ENCODE measurements around the gene CLEC4A.
"Not testable (repeated sequence)": the region's sequence is repeated elsewhere in the genome, so short reads cannot be mapped to it uniquely, and the experiment has no call there.

CLEC4A gene

DNA sequence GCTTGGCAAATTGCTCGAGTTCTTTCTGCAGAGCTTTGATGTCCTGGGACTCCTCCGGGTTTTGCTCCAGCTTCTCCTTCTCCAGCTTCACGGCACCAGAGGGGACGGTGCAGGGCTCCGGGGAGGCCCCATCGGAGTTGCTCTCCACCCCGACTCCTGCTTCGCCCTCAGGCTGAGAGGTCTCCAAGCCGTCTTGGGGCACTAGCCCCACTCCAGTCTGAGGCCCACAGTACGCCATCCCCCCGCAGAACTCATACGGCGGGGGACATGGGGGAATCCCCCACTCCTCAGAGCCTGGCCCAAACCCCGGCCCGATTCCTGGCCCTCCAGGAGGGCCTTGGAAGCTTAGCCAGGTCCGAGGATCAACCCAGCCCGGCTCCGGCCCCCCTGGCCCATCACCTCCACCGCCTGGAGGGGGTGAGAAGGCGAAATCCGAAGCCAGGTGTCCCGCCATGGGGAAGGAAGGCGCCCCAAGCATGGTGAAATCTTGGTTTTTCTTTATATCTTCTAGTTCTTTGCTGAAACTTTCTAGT, 11.0 kb downstream of the CLEC4A start:
- not testable (repeated sequence) for H3K27me3 ChIP-seq (ENCODE audit: low read depth, low read length); H3K27ac ChIP-seq (ENCODE audit: low read length); H3K4me3 ChIP-seq (ENCODE audit: low read depth in 1 of 2, low read length in 2 of 2); H3K9me3 ChIP-seq (ENCODE audit: control insufficient read depth in 1 of 2, low read length in 2 of 2); H3K4me1 ChIP-seq (ENCODE audit: control insufficient read depth in 1 of 2, insufficient read depth in 2 of 2, low read length in 2 of 2)
- H3K36me3 ChIP-seq (ENCODE audit: control insufficient read depth in 1 of 2, insufficient read depth in 2 of 2, low read length in 2 of 2), result peaks cover 0 to 12% of the 10 kb centered on the region in 2 donors

DNA sequence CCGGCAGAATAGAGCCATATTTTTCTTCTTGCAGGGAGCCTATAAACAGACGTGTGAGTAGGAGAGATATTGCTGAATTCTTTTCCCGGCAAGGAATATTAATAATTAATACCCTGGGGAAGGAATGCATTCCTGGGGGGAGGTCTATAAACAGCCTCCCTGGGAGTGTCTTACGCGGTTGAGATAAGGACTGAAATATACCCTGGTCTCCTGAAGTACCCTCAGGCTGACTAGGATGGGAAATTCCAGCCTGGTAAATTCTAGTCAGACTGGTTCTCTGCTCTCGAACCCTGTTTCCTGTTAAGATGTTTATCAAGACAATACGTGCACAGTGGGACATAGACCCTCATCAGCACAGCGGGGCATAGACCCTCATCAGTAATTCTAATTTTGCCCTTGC, 18.2 kb downstream of the CLEC4A start:
- not testable (repeated sequence) for H3K27ac ChIP-seq (ENCODE audit: low read length); H3K4me3 ChIP-seq (ENCODE audit: low read depth in 1 of 2, low read length in 2 of 2); H3K4me1 ChIP-seq (ENCODE audit: control insufficient read depth in 1 of 2, insufficient read depth in 2 of 2, low read length in 2 of 2); H3K36me3 ChIP-seq (ENCODE audit: control insufficient read depth in 1 of 2, insufficient read depth in 2 of 2, low read length in 2 of 2); H3K27me3 ChIP-seq (ENCODE audit: low read depth, low read length); H3K9me3 ChIP-seq (ENCODE audit: control insufficient read depth in 1 of 2, low read length in 2 of 2)

DNA sequence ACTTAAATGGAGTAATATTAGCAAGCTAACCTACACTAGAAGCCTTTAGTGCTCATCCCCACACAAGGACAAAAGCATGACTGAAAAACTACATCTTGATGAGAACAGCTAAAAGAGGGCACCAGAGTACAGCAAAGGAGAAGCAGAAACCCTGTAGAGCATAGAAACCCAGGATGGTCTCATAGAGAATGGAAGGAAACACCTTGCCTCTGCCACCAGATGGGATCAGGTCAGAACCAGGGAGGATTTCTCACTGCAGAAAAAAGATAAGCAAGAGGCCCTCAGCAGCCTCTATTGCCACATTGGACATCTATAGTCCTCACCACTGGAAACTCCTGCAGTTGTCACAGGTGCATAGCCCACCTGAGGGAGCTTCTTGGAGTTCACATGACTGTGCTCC, 19.8 kb downstream of the CLEC4A start:
- no peaks in the 10 kb centered on the region for H3K9me3 ChIP-seq (ENCODE audit: control insufficient read depth in 1 of 2, low read length in 2 of 2)
- H3K27me3 ChIP-seq (ENCODE audit: low read depth, low read length), result no peaks in the 10 kb centered on the region
- H3K4me1 ChIP-seq (ENCODE audit: control insufficient read depth in 1 of 2, insufficient read depth in 2 of 2, low read length in 2 of 2), result peaks cover 0 to 5% of the 10 kb centered on the region in 2 donors
- H3K36me3 ChIP-seq (ENCODE audit: control insufficient read depth in 1 of 2, insufficient read depth in 2 of 2, low read length in 2 of 2), result peaks cover 0 to under 1% of the 10 kb centered on the region in 2 donors
- H3K27ac ChIP-seq (ENCODE audit: low read length), result no peak overlapping the region
- no peak overlapping the region for H3K4me3 ChIP-seq (ENCODE audit: low read depth in 1 of 2, low read length in 2 of 2)

GRCh38 chr12:8145754-8146441, 22.5 kb downstream of the CLEC4A start:
- H3K36me3 ChIP-seq (ENCODE audit: control insufficient read depth in 1 of 2, insufficient read depth in 2 of 2, low read length in 2 of 2), result no peaks in the 10 kb centered on the region
- H3K4me1 ChIP-seq (ENCODE audit: control insufficient read depth in 1 of 2, insufficient read depth in 2 of 2, low read length in 2 of 2), result peaks cover 0 to 5% of the 10 kb centered on the region in 2 donors
- H3K27me3 ChIP-seq (ENCODE audit: low read depth, low read length), result no peaks in the 10 kb centered on the region
- H3K4me3 ChIP-seq (ENCODE audit: low read depth in 1 of 2, low read length in 2 of 2), result peak overlapping the region; percentile 30 to 44
- H3K27ac ChIP-seq (ENCODE audit: low read length), result no peak overlapping the region
- no peaks in the 10 kb centered on the region for H3K9me3 ChIP-seq (ENCODE audit: control insufficient read depth in 1 of 2, low read length in 2 of 2)

- Histone ChIP-seq H3K27me3 (ENCODE audit: low read depth, low read length) (no peaks in the 10 kb centered on the region), H3K9me3 (ENCODE audit: control insufficient read depth in 1 of 2, low read length in 2 of 2) (no peaks in the 10 kb centered on the region), H3K4me3 (ENCODE audit: low read depth in 1 of 2, low read length in 2 of 2) (peak overlapping the region; percentile 30 to 44), H3K4me1 (ENCODE audit: control insufficient read depth in 1 of 2, insufficient read depth in 2 of 2, low read length in 2 of 2) (peaks cover 0 to 5% of the 10 kb centered on the region in 2 donors), H3K27ac (ENCODE audit: low read length) (no peak overlapping the region), H3K36me3 (ENCODE audit: control insufficient read depth in 1 of 2, insufficient read depth in 2 of 2, low read length in 2 of 2) (no peaks in the 10 kb centered on the region)
These were observed 23.0 kb downstream of the CLEC4A start for GRCh38 chr12:8146442-8146771.

DNA sequence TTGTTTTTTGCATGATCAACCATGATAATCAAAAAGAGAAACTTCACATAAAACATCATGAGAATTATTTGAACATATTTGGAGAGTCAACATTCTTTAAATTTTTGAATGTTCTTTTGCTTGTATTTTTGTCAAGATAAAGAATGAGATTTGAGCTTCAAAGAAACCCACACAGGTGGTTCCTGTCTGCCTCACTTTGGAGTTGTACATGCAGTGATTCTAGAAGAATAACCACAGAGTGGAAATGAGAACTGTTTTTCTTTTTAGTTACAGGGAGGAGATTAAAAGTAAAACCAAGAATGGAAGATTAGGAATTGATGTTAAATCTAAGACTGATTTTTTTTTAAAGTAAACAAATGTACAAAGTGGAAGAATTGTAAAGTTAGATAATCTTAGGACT, 31.1 kb downstream of the CLEC4A start:
- H3K4me1 ChIP-seq (ENCODE audit: control insufficient read depth in 1 of 2, insufficient read depth in 2 of 2, low read length in 2 of 2), result no peaks in the 10 kb centered on the region
- no peak overlapping the region for H3K4me3 ChIP-seq (ENCODE audit: low read depth in 1 of 2, low read length in 2 of 2)
- H3K27me3 ChIP-seq (ENCODE audit: low read depth, low read length), result no peaks in the 10 kb centered on the region
- no peaks in the 10 kb centered on the region for H3K36me3 ChIP-seq (ENCODE audit: control insufficient read depth in 1 of 2, insufficient read depth in 2 of 2, low read length in 2 of 2)
- H3K27ac ChIP-seq (ENCODE audit: low read length), result no peak overlapping the region
- H3K9me3 ChIP-seq (ENCODE audit: control insufficient read depth in 1 of 2, low read length in 2 of 2), result no peaks in the 10 kb centered on the region

GRCh38 chr12:8156416-8156815, 33.0 kb downstream of the CLEC4A start:
- Histone ChIP-seq H3K27ac (ENCODE audit: low read length) (no peak overlapping the region), H3K4me3 (ENCODE audit: low read depth in 1 of 2, low read length in 2 of 2) (no peak overlapping the region), H3K9me3 (ENCODE audit: control insufficient read depth in 1 of 2, low read length in 2 of 2) (no peaks in the 10 kb centered on the region), H3K27me3 (ENCODE audit: low read depth, low read length) (no peaks in the 10 kb centered on the region), H3K36me3 (ENCODE audit: control insufficient read depth in 1 of 2, insufficient read depth in 2 of 2, low read length in 2 of 2) (no peaks in the 10 kb centered on the region), H3K4me1 (ENCODE audit: control insufficient read depth in 1 of 2, insufficient read depth in 2 of 2, low read length in 2 of 2) (no peaks in the 10 kb centered on the region)

GRCh38 chr12:8156845-8157244, 33.4 kb downstream of the CLEC4A start, which contains the start of gene ZNF705A:
Gene ZNF705A, plus strand, starts transcription at chr12:8157015. Its CDS starts 15,611 bp downstream, at chr12:8172626.
- H3K27ac ChIP-seq (ENCODE audit: low read length), result no peak within 1 kb of the TSS
- H3K27me3 ChIP-seq (ENCODE audit: low read depth, low read length), result no peaks in the 10 kb centered on the region
- no peaks in the 10 kb centered on the region for H3K36me3 ChIP-seq (ENCODE audit: control insufficient read depth in 1 of 2, insufficient read depth in 2 of 2, low read length in 2 of 2)
- H3K4me1 ChIP-seq (ENCODE audit: control insufficient read depth in 1 of 2, insufficient read depth in 2 of 2, low read length in 2 of 2), result no peaks in the 10 kb centered on the region
- H3K9me3 ChIP-seq (ENCODE audit: control insufficient read depth in 1 of 2, low read length in 2 of 2), result no peaks in the 10 kb centered on the region
- no peak within 1 kb of the TSS for H3K4me3 ChIP-seq (ENCODE audit: low read depth in 1 of 2, low read length in 2 of 2)

- H3K27me3 ChIP-seq (ENCODE audit: low read depth, low read length), result no peaks in the 10 kb centered on the region
- H3K27ac ChIP-seq (ENCODE audit: low read length), result no peak overlapping the region
- no peaks in the 10 kb centered on the region for H3K36me3 ChIP-seq (ENCODE audit: control insufficient read depth in 1 of 2, insufficient read depth in 2 of 2, low read length in 2 of 2)
- H3K9me3 ChIP-seq (ENCODE audit: control insufficient read depth in 1 of 2, low read length in 2 of 2), result no peaks in the 10 kb centered on the region
- no peaks in the 10 kb centered on the region for H3K4me1 ChIP-seq (ENCODE audit: control insufficient read depth in 1 of 2, insufficient read depth in 2 of 2, low read length in 2 of 2)
- no peak overlapping the region for H3K4me3 ChIP-seq (ENCODE audit: low read depth in 1 of 2, low read length in 2 of 2)
These were observed 34.2 kb downstream of the CLEC4A start for GRCh38 chr12:8157484-8158198.

DNA sequence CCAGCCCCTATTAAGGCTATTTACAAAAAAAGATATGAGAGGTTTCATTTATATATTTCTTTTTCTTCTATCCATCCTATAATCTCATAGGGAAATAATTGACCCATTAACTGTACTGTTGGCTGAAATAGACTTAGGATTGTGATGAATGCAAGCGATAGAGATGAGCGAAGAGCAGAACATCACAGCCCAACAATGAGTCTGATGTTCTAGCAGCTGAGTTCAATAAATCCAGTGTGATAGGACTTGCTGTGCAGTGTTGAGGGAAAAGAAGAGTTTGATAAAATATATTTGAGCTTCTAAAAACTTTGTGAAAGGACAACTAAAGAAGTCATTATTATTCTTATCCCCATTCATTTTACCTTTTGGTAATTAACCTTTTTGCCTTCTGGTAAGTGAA, 49.5 kb downstream of the CLEC4A start:
- not testable (repeated sequence) for H3K4me3 ChIP-seq (ENCODE audit: low read depth in 1 of 2, low read length in 2 of 2); H3K36me3 ChIP-seq (ENCODE audit: control insufficient read depth in 1 of 2, insufficient read depth in 2 of 2, low read length in 2 of 2); H3K27me3 ChIP-seq (ENCODE audit: low read depth, low read length); H3K27ac ChIP-seq (ENCODE audit: low read length); H3K4me1 ChIP-seq (ENCODE audit: control insufficient read depth in 1 of 2, insufficient read depth in 2 of 2, low read length in 2 of 2); H3K9me3 ChIP-seq (ENCODE audit: control insufficient read depth in 1 of 2, low read length in 2 of 2)

- H3K27ac ChIP-seq (ENCODE audit: low read length); H3K9me3 ChIP-seq (ENCODE audit: control insufficient read depth in 1 of 2, low read length in 2 of 2); H3K4me1 ChIP-seq (ENCODE audit: control insufficient read depth in 1 of 2, insufficient read depth in 2 of 2, low read length in 2 of 2); H3K36me3 ChIP-seq (ENCODE audit: control insufficient read depth in 1 of 2, insufficient read depth in 2 of 2, low read length in 2 of 2); H3K27me3 ChIP-seq (ENCODE audit: low read depth, low read length): not testable (repeated sequence)
- peak overlapping the region in 1 of 2 donors; percentile 64 for H3K4me3 ChIP-seq (ENCODE audit: low read depth in 1 of 2, low read length in 2 of 2)
These were observed 56.7 kb downstream of the CLEC4A start for GRCh38 chr12:8179989-8180585.
